Kidney (tissue), 14 donors: ENCODE results near the gene OTOG. TPM values are rescaled to one million over a fixed set of nuclear protein-coding genes. Genes with fewer than 3 reads are reported as not detected.

ENCODE experiments used
- DNase-seq, 5 donors: peaks; one replicate each; pipeline ENCODE4 v3.0.0-alpha.2; 2013 to 2020
- FAIRE-seq: peaks from 2 replicates; lab custom pipeline; 2012; peaks lifted over from hg19 to GRCh38; lab: Jason Lieb, UNC
- H3K27ac ChIP-seq, 2 donors: one replicate each; pipeline ENCODE4 v1.7.0; 2013; ENCODE audit warnings: low read depth in 2 of 2, low read length in 2 of 2, inconsistent platforms in 1 of 2
- H3K27me3 ChIP-seq: one replicate; pipeline ENCODE4 v1.7.1; 2013; ENCODE audit warnings: low read length, inconsistent platforms; ENCODE audit not compliant: control insufficient read depth, insufficient read depth
- H3K36me3 ChIP-seq, 3 donors: one replicate each; pipeline versions ENCODE4 v1.7.0 to v1.7.1; 2013; ENCODE audit warnings: low read length in 3 of 3, control low read depth in 1 of 3, inconsistent platforms in 1 of 3; ENCODE audit not compliant: insufficient read depth in 3 of 3, control insufficient read depth in 2 of 3
- H3K4me1 ChIP-seq, 3 donors: one replicate each; pipeline versions ENCODE4 v1.7.0 to v1.7.1; 2013; ENCODE audit warnings: low read length in 3 of 3, inconsistent platforms in 1 of 3, low read depth in 1 of 3; ENCODE audit not compliant: control insufficient read depth in 2 of 3, insufficient read depth in 2 of 3
- H3K4me3 ChIP-seq, 3 donors: one replicate each; pipeline versions ENCODE4 v1.7.0 to v1.8.1; 2013; ENCODE audit warnings: low read length in 3 of 3, control low read depth in 1 of 3, inconsistent platforms in 1 of 3
- H3K9ac ChIP-seq, 3 donors: one replicate each; pipeline versions ENCODE4 v1.7.0 to v1.7.1; 2013; ENCODE audit warnings: low read length in 3 of 3, control low read depth in 1 of 3, inconsistent platforms in 1 of 3
- H3K9me3 ChIP-seq, 3 donors: one replicate each; pipeline versions ENCODE4 v1.7.0 to v1.7.1; 2013; ENCODE audit warnings: low read length in 3 of 3, control low read depth in 1 of 3, inconsistent platforms in 1 of 3; ENCODE audit not compliant: control insufficient read depth in 2 of 3, insufficient read depth in 1 of 3
- intact Hi-C: fragments of 100-400 bp; cut with DNase I; formaldehyde crosslinking; loops from one replicate; pipeline ENCODE4 v1.11.1; 2022
- polyA plus RNA-seq: library from polyadenylated mRNA; stranded (reverse); fragments of 350-450 nt; fragmentation: Illumina TruSeq; extraction: RNeasy Lipid Tissue Mini Kit (QIAGEN cat#74804); gene quantifications from one replicate; pipeline ENCODE4 v1.2.3, GENCODE V29; 2014; ENCODE audit warnings: low read depth, low replicate concordance; ENCODE audit not compliant: insufficient read depth
- total RNA-seq: library from RNA; stranded (reverse); fragmentation: NEBNext Ultra II Directional; extraction: Animal tissue kit (Norgen Biotek cat#: 25700); gene quantifications from one replicate; pipeline ENCODE4 v1.2.1, GENCODE V29; 2021
- TF ChIP-seq, protein P1 (sequence below): IDR thresholded peaks from 3 replicates; pipeline ENCODE4 v1.5.1; 2012; ENCODE audit warnings: mild to moderate bottlenecking, moderate library complexity, borderline replicate concordance; ENCODE audit not compliant: insufficient read depth; ENCODE audit errors: extremely low read depth
- donor health status: control.
- donor health status: control.
- donor health status: control.
- donor health status: control.
- donor health status: control.
- donor health status: DM: yes; HTN: yes; CAD: no.
- donor health status: Normal renal cell carcinoma (clear cell type).

Gene OTOG
- total and polyA plus RNA-seq, 2 donors from 2014 or later = 0.06 TPM; not detected in 1

DNA sequence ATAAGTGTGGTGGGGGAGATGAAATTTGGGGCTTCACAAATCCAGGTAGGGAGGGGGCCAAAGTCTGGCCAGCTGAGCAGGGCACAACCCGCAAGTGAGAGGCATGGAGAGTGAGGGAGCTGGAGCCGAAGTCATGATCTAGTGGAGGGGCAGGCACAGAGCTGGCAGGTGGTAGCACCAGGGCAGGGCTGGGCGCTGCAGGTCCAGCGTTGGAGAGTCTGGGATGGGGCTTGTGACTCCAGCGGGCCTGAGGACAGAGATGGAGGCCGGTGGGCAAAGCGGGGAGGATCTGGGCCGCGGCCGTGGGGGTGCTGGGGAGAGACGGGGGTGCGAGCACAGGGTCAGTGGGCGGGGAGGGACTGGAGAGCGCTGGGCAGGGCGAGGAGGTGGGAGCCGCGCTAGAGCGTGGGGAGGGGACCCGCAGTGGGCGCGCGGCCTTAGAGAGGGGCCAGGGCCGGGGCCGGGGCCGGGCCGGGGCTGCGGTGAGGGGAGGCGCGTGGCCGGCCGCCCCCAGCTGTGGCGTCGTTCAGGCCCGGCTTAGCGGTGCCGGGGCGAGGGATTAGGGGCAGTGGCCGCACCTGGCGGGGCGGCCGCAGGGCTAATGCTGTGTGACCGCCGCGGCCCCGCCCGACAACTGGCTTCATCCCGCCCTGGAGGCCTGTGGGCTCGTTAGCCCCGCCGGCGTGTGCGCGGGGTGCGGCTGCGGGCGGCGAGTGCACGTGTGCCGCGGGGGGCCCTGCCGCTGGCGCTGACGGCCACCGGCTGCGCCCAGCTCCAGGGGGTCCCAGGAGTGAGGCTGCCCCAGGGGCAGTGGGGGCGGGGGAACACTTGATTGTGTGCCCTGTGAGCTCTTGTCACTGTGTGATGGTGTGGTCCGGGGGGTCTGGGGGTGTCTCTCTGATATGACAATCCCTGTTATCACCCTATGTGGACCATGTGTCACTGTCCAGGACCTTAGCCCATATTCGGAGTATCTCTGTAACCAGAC is 148.7 kb downstream of the OTOG start:
- H3K36me3 ChIP-seq = no peaks in the 10 kb centered on the region
- H3K4me3 ChIP-seq = no peak overlapping the region
- H3K9ac ChIP-seq = no peak overlapping the region
- no peak for DNase-seq
- no peaks in the 10 kb centered on the region for H3K4me1 ChIP-seq
- intact Hi-C loops = no loop called here
- TF ChIP-seq, protein P1, sequence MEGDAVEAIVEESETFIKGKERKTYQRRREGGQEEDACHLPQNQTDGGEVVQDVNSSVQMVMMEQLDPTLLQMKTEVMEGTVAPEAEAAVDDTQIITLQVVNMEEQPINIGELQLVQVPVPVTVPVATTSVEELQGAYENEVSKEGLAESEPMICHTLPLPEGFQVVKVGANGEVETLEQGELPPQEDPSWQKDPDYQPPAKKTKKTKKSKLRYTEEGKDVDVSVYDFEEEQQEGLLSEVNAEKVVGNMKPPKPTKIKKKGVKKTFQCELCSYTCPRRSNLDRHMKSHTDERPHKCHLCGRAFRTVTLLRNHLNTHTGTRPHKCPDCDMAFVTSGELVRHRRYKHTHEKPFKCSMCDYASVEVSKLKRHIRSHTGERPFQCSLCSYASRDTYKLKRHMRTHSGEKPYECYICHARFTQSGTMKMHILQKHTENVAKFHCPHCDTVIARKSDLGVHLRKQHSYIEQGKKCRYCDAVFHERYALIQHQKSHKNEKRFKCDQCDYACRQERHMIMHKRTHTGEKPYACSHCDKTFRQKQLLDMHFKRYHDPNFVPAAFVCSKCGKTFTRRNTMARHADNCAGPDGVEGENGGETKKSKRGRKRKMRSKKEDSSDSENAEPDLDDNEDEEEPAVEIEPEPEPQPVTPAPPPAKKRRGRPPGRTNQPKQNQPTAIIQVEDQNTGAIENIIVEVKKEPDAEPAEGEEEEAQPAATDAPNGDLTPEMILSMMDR = no peak
- H3K27me3 ChIP-seq = peaks cover 17% of the 10 kb centered on the region
- H3K27ac ChIP-seq = no peak overlapping the region
- no peaks in the 10 kb centered on the region for H3K9me3 ChIP-seq
- no peak for FAIRE-seq

DNA sequence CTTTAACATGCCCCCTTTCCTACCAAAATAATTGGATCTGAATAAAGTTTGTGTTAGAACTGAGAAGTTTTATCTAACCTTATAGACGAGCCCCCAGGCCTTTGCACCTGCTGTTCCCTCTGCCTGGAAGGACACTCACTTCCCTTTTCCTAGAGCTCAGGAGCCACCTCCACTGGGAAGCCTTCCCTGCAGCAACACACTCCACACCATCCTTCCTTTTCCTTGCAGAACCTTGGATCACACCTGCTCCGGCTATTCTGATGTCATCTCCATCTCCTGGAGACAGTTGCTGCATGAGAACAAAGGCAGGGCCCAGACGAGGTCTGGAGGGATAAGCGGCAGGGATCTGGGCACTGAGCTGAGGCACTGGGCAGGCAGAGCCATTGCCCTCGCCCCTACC is 149.7 kb downstream of the OTOG start:
- no peaks in the 10 kb centered on the region for H3K9me3 ChIP-seq
- peaks cover 17% of the 10 kb centered on the region for H3K27me3 ChIP-seq
- FAIRE-seq = no peak
- H3K4me1 ChIP-seq = no peaks in the 10 kb centered on the region
- H3K9ac ChIP-seq = no peak overlapping the region
- DNase-seq = no peak
- no peaks in the 10 kb centered on the region for H3K36me3 ChIP-seq
- H3K27ac ChIP-seq = no peak overlapping the region
- intact Hi-C loops = no loop called here
- H3K4me3 ChIP-seq = no peak overlapping the region
- TF ChIP-seq, protein P1 = no peak

Other genes with a start within 250 kb of the OTOG start
- 4.5 TPM for gene NCR3LG1, start 195.5 kb upstream of the OTOG start, total RNA-seq
- gene NCR3LG1, start 195.5 kb upstream of the OTOG start, polyA plus RNA-seq = 0.71 TPM
- 4.8 TPM for gene KCNJ11, start 158.6 kb upstream of the OTOG start, total RNA-seq
- gene KCNJ11, start 158.6 kb upstream of the OTOG start, polyA plus RNA-seq = 3.6 TPM
- gene ABCC8, start 70.4 kb upstream of the OTOG start, total RNA-seq = 1.3 TPM
- gene ABCC8, start 70.4 kb upstream of the OTOG start, polyA plus RNA-seq = 3.2 TPM
- gene USH1C, start 2.8 kb upstream of the OTOG start, total RNA-seq = 38.6 TPM
- gene USH1C, start 2.8 kb upstream of the OTOG start, polyA plus RNA-seq = 107 TPM
- not detected for gene MYOD1, start 172.3 kb downstream of the OTOG start, total RNA-seq
- not detected for gene MYOD1, start 172.3 kb downstream of the OTOG start, polyA plus RNA-seq
- gene KCNC1, start 187.5 kb downstream of the OTOG start, total RNA-seq = 0.03 TPM
- gene KCNC1, start 187.5 kb downstream of the OTOG start, polyA plus RNA-seq = not detected